ENCODE measurements around the gene COLGALT1.
"Not testable (repeated sequence)": the region's sequence is repeated elsewhere in the genome, so short reads cannot be mapped to it uniquely, and the experiment has no call there.

Gene COLGALT1

DNA sequence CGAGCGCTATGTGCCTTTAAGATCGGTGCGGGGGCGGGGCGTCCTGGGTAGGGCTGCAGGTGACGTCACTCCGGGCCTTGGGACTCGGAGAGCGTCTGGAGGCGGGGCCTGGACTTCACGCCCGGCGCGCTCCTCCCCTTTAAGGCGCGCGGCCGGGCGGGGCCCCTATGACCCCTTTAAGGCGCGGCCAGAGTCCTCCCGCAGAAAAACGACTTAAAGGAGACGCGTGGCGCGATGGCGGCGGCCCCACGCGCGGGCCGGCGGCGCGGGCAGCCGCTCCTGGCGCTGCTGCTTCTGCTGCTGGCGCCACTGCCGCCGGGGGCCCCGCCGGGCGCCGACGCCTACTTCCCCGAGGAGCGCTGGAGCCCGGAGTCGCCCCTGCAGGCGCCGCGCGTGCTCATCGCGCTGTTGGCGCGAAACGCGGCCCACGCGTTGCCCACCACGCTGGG, at the start of gene COLGALT1:
Gene COLGALT1 (plus strand): TSS at position 170 of the 449 bp plus-strand sequence. CDS start 65 bp downstream, at position 235.
- peak; percentile 99 for DNase-seq

DNA sequence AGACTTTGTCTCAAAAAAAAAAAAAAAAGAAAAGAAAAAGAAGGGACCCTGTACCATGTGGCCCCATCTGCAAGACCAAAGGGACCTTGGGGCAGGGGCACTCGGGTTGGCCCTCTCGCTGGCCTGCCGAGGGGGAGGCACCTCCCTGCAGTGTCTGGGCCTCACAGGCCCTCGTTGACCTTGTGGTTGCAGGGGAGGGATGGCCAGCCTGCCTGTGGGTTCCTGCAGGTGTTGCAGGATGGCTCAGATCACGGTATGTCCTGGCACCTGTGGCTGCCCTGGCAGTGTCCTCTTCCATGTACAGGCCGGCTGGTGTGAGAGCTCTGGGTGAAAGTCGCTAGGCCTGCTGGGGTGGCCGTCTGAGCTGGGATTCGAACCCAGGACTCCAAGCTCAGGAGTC, 48.7 kb upstream of the COLGALT1 start:
- DNase-seq: no peak

DNA sequence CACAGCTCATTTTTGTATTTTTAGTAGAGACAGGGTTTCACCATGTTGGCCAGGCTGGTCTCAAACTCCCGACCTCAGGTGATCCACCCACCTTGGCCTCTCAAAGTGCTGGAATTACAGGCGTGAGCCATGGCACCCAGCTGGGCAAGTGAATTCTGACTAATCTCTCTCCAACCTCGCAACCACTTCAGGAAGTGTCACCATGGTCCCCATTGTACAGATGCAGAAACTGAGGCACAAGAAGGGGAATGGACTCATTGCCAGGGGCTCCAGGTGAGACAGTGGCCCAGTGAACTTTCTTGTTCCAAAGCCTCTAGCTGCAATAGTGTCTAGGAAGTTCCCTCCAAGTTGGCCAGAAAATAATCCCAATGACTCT, 46.9 kb upstream of the COLGALT1 start:
- not testable (repeated sequence) for DNase-seq

DNA sequence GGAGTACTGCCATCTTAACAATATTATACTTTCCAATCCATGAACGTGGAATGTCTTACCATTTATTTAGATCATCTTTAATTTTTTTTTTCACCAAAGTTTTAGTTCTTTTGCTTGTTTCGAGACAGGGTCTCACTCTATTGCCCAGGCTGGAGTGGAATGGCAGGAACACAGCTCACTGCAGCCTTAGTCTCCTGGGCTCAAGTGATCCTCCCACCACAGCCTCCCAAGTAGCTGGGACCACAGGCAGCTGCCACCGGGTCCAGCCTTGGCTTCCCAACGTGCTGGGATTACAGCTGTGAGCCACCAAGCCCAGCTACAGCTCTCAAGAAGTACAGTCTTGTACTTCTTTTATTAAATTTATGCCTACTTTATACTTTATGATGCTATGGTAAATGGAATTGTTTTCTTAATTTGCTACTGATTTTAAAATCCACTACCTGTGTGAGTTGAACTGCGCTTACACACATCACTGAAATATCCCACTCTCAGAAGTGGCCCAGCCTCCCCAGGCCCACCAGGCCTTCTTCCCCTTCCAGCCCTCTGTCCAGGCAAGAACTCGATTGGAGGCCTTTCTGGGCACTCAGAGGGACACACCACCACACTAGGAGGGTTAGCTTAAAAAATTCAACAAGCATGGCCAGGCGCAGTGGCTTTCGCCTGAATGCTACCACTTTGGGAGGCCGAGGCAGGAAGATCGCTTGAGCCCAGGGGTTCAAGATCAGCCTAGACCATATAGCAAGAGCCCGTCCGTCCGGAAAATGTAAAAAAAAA, 45.0 kb upstream of the COLGALT1 start:
- no peak for DNase-seq

DNA sequence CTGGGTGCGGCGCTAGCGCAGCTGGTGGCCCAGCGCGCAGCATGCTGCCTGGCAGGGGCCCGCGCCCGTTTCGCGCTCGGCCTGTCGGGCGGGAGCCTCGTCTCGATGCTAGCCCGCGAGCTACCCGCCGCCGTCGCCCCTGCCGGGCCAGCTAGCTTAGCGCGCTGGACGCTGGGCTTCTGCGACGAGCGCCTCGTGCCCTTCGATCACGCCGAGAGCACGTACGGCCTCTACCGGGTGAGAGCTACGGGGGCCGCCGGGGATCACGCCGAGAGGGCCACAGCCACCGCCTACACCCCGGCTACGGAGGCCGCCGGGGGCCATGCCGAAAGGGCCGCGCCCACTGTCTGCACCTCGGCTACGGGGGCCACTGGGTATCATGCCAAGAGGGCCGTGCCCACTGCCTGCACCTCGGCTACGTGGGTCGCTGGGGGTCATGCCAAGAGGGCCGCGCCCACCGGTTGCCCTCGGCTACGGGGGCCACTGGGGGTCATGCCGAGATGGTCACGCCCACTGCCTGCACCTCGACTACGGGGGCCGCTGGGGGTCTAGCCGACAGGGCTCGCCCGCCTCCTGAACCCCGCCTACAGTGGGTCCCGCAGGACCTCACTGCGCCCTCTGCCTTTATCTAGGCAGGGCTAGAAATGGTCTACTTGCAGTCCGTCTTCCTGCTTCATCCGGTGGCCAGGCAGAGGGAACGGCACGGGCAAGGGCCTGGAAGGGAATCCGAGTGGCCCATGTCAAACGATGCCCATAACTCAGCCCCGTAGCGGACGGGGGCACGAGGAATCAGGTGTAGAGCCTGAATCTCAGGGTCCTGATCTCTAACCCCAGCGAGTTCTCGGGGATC, 43.5 kb upstream of the COLGALT1 start:
- DNase-seq: peak; percentile 90

DNA sequence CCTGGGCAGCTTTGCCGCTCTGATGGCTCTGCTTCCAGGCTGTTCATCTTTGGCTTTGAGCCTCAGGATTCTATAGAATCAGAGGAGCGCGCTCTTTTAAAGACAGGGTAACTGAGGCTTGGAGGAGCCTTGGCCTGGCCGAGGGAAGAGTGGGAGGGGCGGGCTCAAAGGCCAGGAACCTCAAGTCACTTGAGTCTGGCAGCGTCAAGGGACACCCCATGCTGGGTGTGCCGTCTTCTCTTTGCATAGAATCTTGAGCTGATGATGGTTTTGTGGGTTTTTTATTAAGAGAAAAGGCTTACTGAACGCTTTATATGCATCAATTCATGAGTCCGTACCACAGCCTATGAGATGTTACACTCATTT, 42.9 kb upstream of the COLGALT1 start:
- no peak for DNase-seq

DNA sequence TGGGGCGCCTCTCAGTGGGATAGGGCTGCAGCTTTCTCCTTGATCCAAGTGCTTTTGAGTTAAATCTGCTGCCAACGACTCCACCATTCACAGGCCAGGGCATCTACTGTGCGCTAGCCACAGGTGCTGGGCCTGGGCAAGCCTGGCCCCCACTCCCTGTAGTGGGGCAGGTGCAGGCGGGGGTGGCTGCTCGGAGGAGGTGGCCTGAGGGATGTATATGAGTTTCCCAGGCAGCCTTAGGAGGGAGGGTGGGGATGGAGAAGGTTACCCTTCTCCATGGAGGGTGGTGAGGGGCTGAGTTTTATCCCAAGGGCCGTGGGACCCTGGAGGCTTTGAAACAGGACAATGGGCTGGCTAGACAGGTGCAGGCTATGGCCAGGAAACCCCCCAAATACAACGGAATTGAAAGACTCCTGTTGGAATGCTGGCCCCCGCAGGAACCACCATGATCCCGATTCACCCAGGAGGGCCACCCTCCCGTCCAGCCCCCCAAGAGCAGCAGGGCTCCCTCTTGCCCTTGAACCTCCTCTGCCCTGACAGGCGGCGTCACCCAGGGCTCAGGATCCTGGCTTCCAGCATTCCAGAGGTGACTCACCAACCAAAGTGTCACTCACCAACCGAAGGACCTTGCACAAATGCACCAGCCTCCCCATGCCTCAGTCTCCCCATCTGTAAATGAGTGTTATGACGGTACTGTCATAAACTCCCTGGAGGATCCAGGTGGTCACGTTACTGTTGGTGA, 39.9 kb upstream of the COLGALT1 start:
- no peak for DNase-seq

DNA sequence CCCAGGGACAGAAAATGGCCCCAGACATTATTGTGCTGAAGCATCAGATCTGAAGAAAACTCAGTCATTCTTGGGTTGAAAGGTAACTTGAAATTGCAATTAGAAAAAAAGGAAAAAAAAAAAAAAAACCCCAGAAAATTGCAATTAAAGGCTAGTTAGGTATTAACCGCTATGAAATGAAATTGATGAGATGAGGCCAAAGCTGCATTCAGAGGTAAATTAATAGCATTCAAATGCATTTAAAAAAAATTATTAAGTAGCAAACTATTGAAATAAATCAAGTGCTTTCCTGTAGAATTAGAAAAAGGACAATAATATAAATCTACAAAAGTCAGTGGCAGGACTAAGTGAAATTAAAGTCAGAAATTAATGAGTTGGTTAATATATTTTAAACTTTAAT, 37.6 kb upstream of the COLGALT1 start:
- DNase-seq: no peak

DNA sequence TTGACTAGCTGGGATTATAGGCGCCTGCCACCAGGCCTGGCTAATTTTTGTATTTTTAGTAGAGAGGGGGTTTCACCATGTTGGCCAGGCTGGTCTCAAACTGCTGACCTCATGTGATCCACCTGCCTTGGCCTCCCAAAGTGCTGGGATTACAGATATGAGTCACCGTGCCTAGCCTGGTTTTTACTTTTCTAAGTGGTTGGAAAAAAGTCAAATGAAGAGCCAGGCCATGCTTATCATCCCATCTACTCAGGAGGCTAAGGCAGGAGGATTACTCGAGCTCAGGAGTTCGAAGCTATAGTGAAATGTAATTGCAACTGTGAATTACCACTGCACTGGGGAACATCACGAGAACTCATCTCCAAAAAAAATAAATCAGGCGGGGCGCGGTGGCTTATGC, 36.8 kb upstream of the COLGALT1 start:
- not testable (repeated sequence) for DNase-seq

DNA sequence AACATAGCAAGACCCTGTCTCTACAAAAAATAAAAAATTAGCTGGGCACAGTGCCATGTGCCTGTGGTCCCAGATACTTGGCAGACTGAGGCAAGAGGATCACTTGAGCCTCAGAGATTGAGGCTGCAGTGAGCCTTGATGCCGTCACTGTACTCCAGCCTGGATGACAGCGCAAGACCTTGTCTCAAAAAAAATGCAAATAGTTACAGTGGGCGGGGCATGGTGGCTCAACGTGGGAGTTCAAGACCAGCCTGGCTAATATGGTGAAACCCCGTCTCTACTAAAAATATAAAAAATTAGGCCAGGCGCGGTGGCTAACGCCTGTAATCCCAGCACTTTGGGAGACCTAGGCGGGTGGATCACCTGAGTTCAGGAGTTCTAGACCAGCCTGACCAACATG, 35.5 kb upstream of the COLGALT1 start:
- no peak for DNase-seq

DNA sequence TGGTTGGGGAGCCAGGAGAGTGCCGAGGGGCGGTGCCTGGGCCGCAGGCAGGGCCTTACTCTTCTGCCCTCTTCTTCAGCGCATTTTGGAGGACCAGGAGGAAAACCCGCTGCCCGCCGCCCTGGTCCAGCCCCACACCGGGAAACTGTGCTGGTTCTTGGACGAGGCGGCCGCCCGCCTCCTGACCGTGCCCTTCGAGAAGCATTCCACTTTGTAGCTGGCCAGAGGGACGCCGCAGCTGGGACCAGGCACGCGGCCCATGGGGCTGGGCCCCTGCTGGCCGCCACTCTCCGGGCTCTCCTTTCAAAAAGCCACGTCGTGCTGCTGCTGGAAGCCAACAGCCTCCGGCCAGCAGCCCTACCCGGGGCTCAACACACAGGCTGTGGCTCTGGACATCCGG, 34.6 kb upstream of the COLGALT1 start:
- DNase-seq: no peak

DNA sequence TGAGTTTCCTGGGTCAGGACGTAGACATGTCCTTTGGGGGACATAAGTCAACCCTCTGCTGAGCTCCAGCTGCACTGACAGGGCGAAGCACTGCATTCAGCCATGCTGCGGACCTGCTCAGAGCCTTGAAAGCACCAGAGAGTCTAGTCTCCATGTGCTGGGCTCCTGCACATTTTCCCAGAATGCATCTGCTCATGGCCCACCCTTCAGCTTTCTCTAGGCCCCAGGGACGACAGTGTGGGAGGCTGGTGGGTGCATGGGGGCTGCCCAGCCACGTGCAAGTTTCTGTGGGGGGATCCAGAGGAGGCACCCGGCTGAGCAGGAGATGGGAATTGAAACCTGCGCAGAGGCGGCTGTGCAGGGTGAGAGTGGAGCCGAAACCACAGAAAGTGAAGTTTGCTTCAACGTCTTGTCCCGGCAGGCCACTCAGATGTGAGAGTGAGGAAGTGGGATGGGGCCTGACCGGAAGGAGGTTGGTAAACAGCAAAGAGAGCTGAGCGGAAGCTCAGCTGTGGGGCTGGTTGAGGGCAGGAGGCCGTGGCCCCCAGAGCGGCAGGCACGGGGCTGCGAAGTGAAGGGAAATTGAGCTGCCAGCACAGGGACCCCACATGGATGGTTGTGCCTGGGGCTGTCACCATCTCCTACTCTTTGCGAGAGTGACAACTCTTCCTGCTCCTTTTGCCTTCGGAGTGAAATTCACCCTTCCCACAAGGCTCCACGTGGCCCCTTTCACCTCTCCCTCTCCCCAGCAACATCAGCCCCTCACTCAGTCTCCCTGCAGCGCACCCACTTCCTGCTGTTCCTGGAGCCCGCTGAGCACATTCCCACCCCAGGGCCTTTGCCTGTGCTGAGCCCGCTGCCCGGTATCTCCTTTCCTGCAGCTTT, 32.2 kb upstream of the COLGALT1 start:
- DNase-seq: peak; percentile 87

DNA sequence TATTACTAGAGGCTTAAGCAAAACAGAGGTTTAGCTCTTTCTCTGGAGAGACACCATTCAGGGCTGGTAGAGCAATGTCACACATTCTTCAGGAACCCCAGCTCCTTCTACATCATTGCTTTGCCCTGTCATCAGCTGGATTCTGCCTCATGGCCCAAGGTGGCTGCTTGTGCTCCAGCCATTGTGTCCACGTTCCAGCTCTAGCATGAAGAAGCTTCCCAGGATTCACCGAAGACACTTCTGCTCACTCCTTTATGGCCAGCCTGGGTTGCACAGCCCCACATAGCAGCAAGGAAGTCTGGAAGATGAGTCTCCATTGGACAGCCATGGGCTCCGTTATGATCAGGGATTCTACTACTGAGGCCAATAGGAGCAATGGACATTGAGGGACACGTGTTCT, 30.8 kb upstream of the COLGALT1 start:
- no peak for DNase-seq

DNA sequence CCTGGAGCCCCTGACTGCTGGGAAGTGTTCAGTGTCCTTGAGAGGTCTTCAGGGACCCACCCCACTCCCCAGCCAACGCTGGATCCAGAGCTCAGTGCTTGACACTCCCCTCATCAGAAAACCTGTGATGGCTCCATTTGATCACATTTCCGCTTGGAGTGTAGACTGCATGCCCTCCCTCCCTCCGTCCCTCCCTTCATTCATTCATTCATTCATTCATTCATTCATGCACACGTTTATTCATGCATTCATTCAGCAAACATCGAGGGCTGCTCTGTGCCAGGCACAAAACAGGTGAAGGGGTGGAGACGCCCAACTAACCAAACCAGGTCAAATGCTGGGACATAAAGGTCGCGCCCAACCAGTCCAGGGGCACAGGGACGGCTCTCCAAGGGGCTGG, 30.3 kb upstream of the COLGALT1 start:
- DNase-seq: no peak

DNA sequence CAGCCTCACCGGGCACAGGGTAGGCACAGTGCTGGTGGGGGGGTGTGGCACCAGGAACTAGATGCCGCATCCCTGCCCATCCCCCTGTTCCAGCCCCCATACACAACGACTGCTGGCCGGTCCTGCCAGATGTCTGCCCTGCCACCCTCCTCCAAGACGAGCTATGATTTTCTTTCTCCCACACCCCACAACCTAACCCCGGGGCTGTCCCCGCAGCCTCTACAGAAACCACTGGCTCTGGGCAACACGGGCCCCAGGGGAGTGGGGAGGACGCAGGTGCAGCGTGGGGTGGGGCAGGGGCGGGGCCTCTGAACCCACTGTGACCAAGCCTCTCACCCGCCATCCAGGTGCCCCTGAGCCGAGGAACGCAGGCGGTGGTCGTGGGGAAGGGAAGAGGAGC, 28.5 kb upstream of the COLGALT1 start:
- DNase-seq: no peak

DNA sequence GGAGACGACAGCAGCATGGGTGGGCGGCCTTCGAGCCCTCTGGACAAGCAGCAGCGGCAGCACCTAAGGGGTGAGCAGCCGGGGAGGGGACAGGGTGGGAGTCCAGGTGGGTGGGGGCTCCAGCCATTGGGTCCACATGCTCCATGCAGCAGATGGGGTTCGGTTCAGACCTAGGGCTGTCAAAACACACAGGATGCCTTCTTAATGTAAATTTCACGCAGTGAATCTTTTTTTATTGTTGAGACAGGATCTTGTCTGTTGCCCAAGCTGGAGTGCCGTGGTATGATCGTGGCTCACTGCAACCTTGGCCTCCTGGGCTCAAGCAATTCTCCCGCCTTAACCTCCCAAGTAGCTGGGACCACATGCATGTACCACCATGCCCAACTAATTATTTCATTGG, 28.1 kb upstream of the COLGALT1 start:
- no peak for DNase-seq

DNA sequence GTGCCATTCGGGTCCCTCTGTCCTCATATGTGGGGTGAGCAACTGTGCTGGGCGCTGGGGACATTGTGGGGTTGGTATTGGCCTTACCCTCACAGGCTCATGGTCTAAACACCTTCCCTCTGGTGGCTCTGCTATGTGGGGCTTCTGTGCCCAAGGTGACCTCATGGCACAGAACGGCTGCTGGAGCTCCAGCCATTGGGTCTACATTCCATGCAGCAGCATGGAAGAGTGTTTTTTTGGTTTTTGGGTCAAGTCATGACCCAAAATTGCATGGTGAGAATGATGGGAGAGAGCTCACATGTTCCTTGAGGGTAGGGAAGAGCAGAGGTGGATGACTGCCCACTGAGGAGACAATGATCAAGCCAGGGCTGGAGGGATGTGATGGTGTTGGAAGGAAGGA, 26.8 kb upstream of the COLGALT1 start:
- no peak for DNase-seq

DNA sequence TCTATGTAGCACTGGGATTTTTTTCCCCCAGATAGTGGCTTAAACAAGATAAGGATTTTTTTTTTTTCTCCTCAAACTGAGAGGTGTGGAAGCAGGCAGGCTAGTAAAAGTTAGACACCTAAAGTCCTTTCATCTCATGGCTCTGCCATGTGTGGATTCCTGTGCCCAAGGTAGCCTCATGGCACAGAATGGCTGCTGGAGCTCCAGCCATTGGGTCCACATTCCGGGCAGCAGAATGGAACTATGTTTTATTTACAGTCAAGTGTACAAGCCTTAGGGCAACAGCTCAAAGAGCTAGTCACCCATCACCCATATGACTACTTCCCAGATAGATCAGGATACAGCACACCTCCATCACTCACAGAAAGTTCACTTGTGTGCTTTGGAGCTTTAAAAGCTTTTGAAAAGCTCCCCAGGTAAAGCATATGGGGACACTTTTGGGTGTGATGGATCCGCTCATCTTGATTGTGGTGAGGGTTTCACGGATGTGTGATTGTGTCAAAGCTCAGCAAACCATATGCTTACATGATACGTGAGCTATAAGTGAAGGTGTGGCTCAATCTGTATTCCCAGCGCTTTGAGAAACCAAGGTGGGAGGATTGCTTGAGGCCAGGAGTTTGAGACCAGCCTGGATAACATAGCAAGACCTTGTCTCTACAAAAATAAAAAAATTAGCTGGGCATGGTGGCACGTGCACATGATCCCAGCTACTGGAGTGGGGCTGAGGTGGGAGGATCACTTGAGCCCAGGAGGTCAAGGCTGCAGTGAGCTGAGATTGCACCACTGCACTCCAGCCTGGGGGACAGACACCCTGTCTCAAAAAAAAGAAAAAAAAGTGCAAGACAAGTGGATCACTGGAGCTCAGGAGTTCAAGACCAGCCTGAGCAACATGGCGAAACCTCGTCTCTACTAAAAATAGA, 25.9 kb upstream of the COLGALT1 start:
- DNase-seq: no peak

DNA sequence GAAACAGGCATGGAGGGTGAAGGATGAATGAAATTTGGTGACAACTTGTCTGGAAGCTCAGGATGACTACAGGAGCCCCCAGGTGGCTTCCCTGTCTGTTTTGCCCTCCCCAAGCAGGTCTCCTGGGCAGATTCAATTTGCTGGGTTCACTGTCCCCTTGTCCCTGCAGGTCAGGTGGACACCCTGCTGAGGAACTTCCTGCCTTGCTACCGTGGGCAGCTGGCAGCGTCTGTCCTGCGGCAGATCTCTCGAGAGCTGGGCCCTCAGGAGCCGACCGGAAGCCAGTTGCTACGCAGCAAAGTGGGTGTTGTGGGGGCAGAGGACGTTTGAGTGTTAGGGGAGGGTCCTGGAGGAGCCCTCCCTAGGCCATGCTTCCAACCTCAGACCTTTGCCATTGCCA, 24.9 kb upstream of the COLGALT1 start:
- DNase-seq: no peak

DNA sequence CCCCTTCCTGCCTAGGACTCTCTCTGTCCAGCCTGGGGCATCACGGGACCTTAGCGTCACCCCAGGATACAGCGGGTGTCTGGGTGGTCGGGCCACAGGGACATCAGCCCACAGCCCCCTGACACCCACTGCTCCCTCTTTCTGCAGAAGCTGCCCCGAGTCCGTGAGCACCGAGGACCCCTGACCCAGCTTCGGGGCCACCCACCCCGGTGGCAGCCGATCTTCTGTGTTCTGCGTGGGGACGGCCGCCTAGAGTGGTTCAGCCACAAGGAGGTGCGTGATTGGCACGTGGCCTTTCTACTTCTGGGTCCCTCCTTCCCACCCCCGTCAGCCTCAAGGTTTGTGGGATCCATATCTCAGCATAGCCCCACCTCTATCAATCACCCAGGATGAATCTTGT, 23.3 kb upstream of the COLGALT1 start:
- no peak for DNase-seq

DNA sequence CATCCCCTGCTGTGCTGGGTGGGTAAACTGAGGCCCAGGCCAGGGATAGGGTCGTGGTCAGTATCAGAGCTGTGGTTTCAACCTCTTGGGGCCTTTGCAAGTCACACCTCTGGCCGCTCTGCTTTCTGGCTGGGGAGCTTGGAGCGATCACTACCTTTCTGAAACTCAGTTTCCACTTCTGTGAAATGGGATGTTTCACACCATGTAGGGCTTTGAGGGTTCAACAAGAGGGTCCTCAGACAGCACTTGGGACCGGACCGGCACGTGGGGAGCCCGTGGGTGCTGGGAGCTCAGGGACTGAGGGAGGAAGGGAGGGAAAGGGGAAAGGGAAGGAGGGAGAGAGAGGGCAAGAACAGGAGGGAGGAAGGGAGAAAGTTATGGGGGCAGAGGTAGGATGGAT, 22.9 kb upstream of the COLGALT1 start:
- no peak for DNase-seq

Measured in activated CD4-positive, alpha-beta T cell treated with anti-CD3 and anti-CD28 coated beads, Interleukin-10, Interleukin-2, amounts not matched to agents 100 ng/mL and 50 ng/mL, durations not matched to agents 16 hours and 8 hours (primary cell).